Heart left ventricle (tissue), 16 donors: ENCODE data around the gene ITSN1. TPM values are rescaled to one million over a fixed set of nuclear protein-coding genes. Genes with fewer than 3 reads are reported as not detected.

Source experiments
- ATAC-seq, 4 donors: fragments of 200-7000 bp; cut with Tn5 transposase; one replicate each; pipeline ENCODE4 v1.9.1; 2020 to 2022; ENCODE audit warnings: moderate library complexity in 4 of 4, mild to moderate bottlenecking in 3 of 4, moderate number of reproducible peaks in 1 of 4
- DNase-seq, 5 donors: peaks; one replicate each; pipeline ENCODE4 v3.0.0-alpha.2; 2020
- H3K27ac ChIP-seq, 12 donors: fragments of 200-600 bp; sonication (generic) in 4 of 12; one replicate each; pipeline versions ENCODE4 v1.5.0 to v1.8.0; 2016 to 2022; ENCODE audit warnings: mild to moderate bottlenecking in 2 of 12
- H3K27me3 ChIP-seq, 9 donors: fragments of 200-600 bp; sonication (generic) in 2 of 9; one replicate each; pipeline versions ENCODE4 v1.5.1 to v1.8.0; 2016 to 2022; ENCODE audit warnings: mild to moderate bottlenecking in 3 of 9
- H3K36me3 ChIP-seq, 9 donors: fragments of 200-600 bp; sonication (generic) in 2 of 9; one replicate each; pipeline versions ENCODE4 v1.5.0 to v1.8.0; 2018 to 2022; ENCODE audit warnings: mild to moderate bottlenecking in 2 of 9
- H3K4me1 ChIP-seq, 12 donors: fragments of 200-600 bp; sonication (generic) in 4 of 12; one replicate each; pipeline versions ENCODE4 v1.5.0 to v1.8.0; 2016 to 2022; ENCODE audit warnings: mild to moderate bottlenecking in 3 of 12
- H3K4me3 ChIP-seq, 12 donors: fragments of 200-600 bp; sonication (generic) in 4 of 12; one replicate each; pipeline versions ENCODE4 v1.5.0 to v1.8.0; 2017 to 2022; ENCODE audit warnings: mild to moderate bottlenecking in 9 of 12, moderate library complexity in 4 of 12
- H3K9me3 ChIP-seq, 12 donors: fragments of 200-600 bp; sonication (generic) in 4 of 12; one replicate each; pipeline versions ENCODE4 v1.5.0 to v1.8.0; 2016 to 2022; ENCODE audit warnings: mild to moderate bottlenecking in 1 of 12
- CTCF ChIP-seq, 12 donors: fragments of 200-600 bp; sonication (generic) in 4 of 12; IDR thresholded peaks; one replicate each; pipeline versions ENCODE4 v1.5.0 to v1.8.0; 2018 to 2022; ENCODE audit warnings: antibody characterized with exemption in 12 of 12, mild to moderate bottlenecking in 5 of 12
- POLR2A ChIP-seq, 2 donors: fragments of 450-650 bp; IDR thresholded peaks; one replicate each; pipeline ENCODE4 v1.6.1; 2017; ENCODE audit warnings: antibody characterized with exemption in 2 of 2, mild to moderate bottlenecking in 2 of 2, moderate library complexity in 2 of 2
- WGBS, 4 donors: extraction: QIAGEN DNeasy Blood & Tissue Kit in 2 of 4; methylation state at CpG; one replicate each; pipeline versions ENCODE4 v1.1.5 to v1.1.7; 2013 to 2018; 5-methylcytosine and 5-hydroxymethylcytosine counted together
- intact Hi-C, 10 donors: fragments of 100-400 bp; cut with DNase I; formaldehyde crosslinking; loops; one replicate each; pipeline versions ENCODE4 v1.11.1 to v1.14.2; 2022
- polyA plus RNA-seq, 2 donors: library from polyadenylated mRNA; stranded (reverse); fragments of 200-250 nt; gene quantifications; one replicate each; pipeline ENCODE4 v1.2.3, GENCODE V29; 2013
- total RNA-seq, 9 donors: library from RNA; depleted of rRNA in 2 of 9; stranded (reverse); fragments of >200 nt in 2 of 9; fragmentation: NEBNext Ultra II Directional in 3 of 9; extraction: Animal tissue kit (Norgen Biotek cat#: 25700) in 3 of 9; gene quantifications; one replicate each; pipeline versions ENCODE4 v1.1.0 to v1.2.4, GENCODE V29; 2016 to 2023
- donor health status: ischemic (EF 13 %, LVEDD 7.1; RV severe dilation, severe dysfunction).
- donor health status: healthy with polysubstance abuse.
- donor health status: DM: no; HTN: yes; CAD: no.
- donor health status: DM: no; HTN: no; CAD: no.
- donor health status: ischemic (EF 25% LVEDD 6.9; RV normal size, moderate dysfunction).
- donor health status: ischemic (EF 25% LVEDD 5.7; RV mildly dilated, moderate dysfunction).
- donor health status: healthy.
- donor health status: DM: yes; HTN: yes; CAD: no.
- donor health status: ischemic (EF 35%, LVEDD 5.7; RV mildly dilated, moderate dysfunction).
- donor health status: nonischemic (EF 11% LVEDD 7.7; RV severe dilation, severe dysfunction).
- donor health status: DM: yes; HTN: yes; CAD: no.
- donor health status: PGD.
- donor health status: ischemic (EF 29% LVEDD 5.4; RV normal size, mild dysfunction).
- donor health status: nonischemic (EF 23%, LVEDD 6.1; RV moderate dilation, normal function).

Gene ITSN1
- total and polyA plus RNA-seq, 11 donors, result 17.2 to 51.5 (median 34.0) TPM

- DNase-seq (no peak), ATAC-seq (no peak)
- H3K36me3 ChIP-seq, result no peaks in the 10 kb centered on the region
- H3K4me1 ChIP-seq, result peaks cover 0 to 32% (median 14%) of the 10 kb centered on the region in 12 donors
- TF ChIP-seq POLR2A (IDR thresholded peaks at IDR 0.05) (no peak), CTCF (IDR thresholded peaks at IDR 0.05) (no peak)
- H3K27ac ChIP-seq, result peak overlapping the region in 1 of 12 donors; percentile 86
- no peak overlapping the region for H3K4me3 ChIP-seq
- intact Hi-C loops, result no loop called here
- H3K9me3 ChIP-seq, result peaks cover 0 to 8% (median 0%) of the 10 kb centered on the region in 12 donors
- no peaks in the 10 kb centered on the region for H3K27me3 ChIP-seq
- WGBS, 4 donors, result 88 to 99% (median 96%) methylated on average over 2 of the region's 2 CpGs
Measured at GRCh38 chr21:33945652-33946270, 303.5 kb downstream of the ITSN1 start.

GRCh38 chr21:33947451-33948095, 305.3 kb downstream of the ITSN1 start:
- H3K4me1 ChIP-seq, result peaks cover 0 to 45% (median 14%) of the 10 kb centered on the region in 12 donors
- DNase-seq, result peak; percentile 56 to 79 (median 70)
- peak; percentile 80 to 97 (median 92) for ATAC-seq
- intact Hi-C loops, result no loop called here
- H3K27ac ChIP-seq, result peak overlapping the region in 10 of 12 donors; percentile 29 to 92 (median 51)
- no peaks in the 10 kb centered on the region for H3K36me3 ChIP-seq
- peaks cover 0 to 8% (median 0%) of the 10 kb centered on the region in 12 donors for H3K9me3 ChIP-seq
- peak overlapping the region in 7 of 12 donors; percentile 5 to 33 (median 31) for H3K4me3 ChIP-seq
- H3K27me3 ChIP-seq, result no peaks in the 10 kb centered on the region
- TF ChIP-seq CTCF (IDR thresholded peaks at IDR 0.05), result no peak
- TF ChIP-seq POLR2A (IDR thresholded peaks at IDR 0.05), result no peak
- 37 to 44% (median 41%) methylated on average over 9 of the region's 9 CpGs for WGBS, 4 donors

- WGBS, 4 donors, result 48 to 55% (median 51%) methylated on average over 16 to 17 of the region's 17 CpGs
- DNase-seq (peak in 4 of 5 donors; percentile 37 to 77 (median 64)), ATAC-seq (peak; percentile 60 to 79 (median 69))
- Histone ChIP-seq H3K36me3 (no peaks in the 10 kb centered on the region), H3K4me3 (peak overlapping the region in 6 of 12 donors; percentile 6 to 33 (median 31)), H3K27me3 (no peaks in the 10 kb centered on the region), H3K4me1 (peaks cover 0 to 48% (median 14%) of the 10 kb centered on the region in 12 donors), H3K9me3 (peaks cover 0 to 8% (median 0%) of the 10 kb centered on the region in 12 donors), H3K27ac (peak overlapping the region in 10 of 12 donors; percentile 29 to 92 (median 51))
- no peak for TF ChIP-seq CTCF (IDR thresholded peaks at IDR 0.05)
- no peak for TF ChIP-seq POLR2A (IDR thresholded peaks at IDR 0.05)
- intact Hi-C loops, result no loop called here
Measured at GRCh38 chr21:33948096-33948950, 306.0 kb downstream of the ITSN1 start.
